ENCODE results near the gene COX5B.

GRCh38 chr2:97670471-97670870 is 24.6 kb downstream of the COX5B start:
- TF ChIP-seq CTCF (IDR thresholded peaks at IDR 0.05) (no peak), POLR2A (IDR thresholded peaks at IDR 0.05) (no peak), POLR2AphosphoS5 (IDR thresholded peaks at IDR 0.05) (no peak)
